ENCODE results near the gene BRD4.

BRD4 gene

GRCh38 chr19:15299568-15300409 lies 32.5 kb downstream of the BRD4 start:
- peak in 1 of 2 experiments; percentile 33 for DNase-seq (ENCODE audit: low read depth in 1 of 2, low spot score in 1 of 2)
- no peak for TF ChIP-seq JUND (IDR thresholded peaks at IDR 0.05; ENCODE audit: low read depth)
- in situ Hi-C loops (cut with HindIII; ENCODE audit: low pct_unique_long_range_greater_than_20kb, low sequenced_read_pairs): no loop called here

GRCh38 chr19:15298847-15299567 lies 33.3 kb downstream of the BRD4 start:
- TF ChIP-seq JUND (IDR thresholded peaks at IDR 0.05; ENCODE audit: low read depth): no peak
- in situ Hi-C loops (cut with HindIII; ENCODE audit: low pct_unique_long_range_greater_than_20kb, low sequenced_read_pairs): no loop called here
- no peak for DNase-seq (ENCODE audit: low read depth in 1 of 2, low spot score in 1 of 2)

- peak in 1 of 2 experiments; percentile 58 for DNase-seq (ENCODE audit: low read depth in 1 of 2, low spot score in 1 of 2)
- no peak for TF ChIP-seq JUND (IDR thresholded peaks at IDR 0.05; ENCODE audit: low read depth)
- in situ Hi-C loops (cut with HindIII; ENCODE audit: low pct_unique_long_range_greater_than_20kb, low sequenced_read_pairs): no loop called here
Measured at GRCh38 chr19:15297416-15298224, 34.7 kb downstream of the BRD4 start.

- DNase-seq (ENCODE audit: low read depth in 1 of 2, low spot score in 1 of 2): no peak
- TF ChIP-seq JUND (IDR thresholded peaks at IDR 0.05; ENCODE audit: low read depth): no peak
- in situ Hi-C loops (cut with HindIII; ENCODE audit: low pct_unique_long_range_greater_than_20kb, low sequenced_read_pairs): no loop called here
Measured at GRCh38 chr19:15296841-15297415, 35.4 kb downstream of the BRD4 start.

- in situ Hi-C loops (cut with HindIII; ENCODE audit: low pct_unique_long_range_greater_than_20kb, low sequenced_read_pairs): no loop called here
- no peak for TF ChIP-seq JUND (IDR thresholded peaks at IDR 0.05; ENCODE audit: low read depth)
- DNase-seq (ENCODE audit: low read depth in 1 of 2, low spot score in 1 of 2): no peak
Measured at GRCh38 chr19:15296353-15296752, 36.0 kb downstream of the BRD4 start.

- in situ Hi-C loops (cut with HindIII; ENCODE audit: low pct_unique_long_range_greater_than_20kb, low sequenced_read_pairs): no loop called here
- no peak for DNase-seq (ENCODE audit: low read depth in 1 of 2, low spot score in 1 of 2)
Measured at GRCh38 chr19:15294561-15294990, 37.8 kb downstream of the BRD4 start.

GRCh38 chr19:15293781-15294491 lies 38.4 kb downstream of the BRD4 start:
- DNase-seq (ENCODE audit: low read depth in 1 of 2, low spot score in 1 of 2): no peak
- in situ Hi-C loops (cut with HindIII; ENCODE audit: low pct_unique_long_range_greater_than_20kb, low sequenced_read_pairs): no loop called here

More at GRCh38 chr19:15294561-15294990, 37.8 kb downstream of the BRD4 start:
- no peak for TF ChIP-seq JUND (IDR thresholded peaks at IDR 0.05; ENCODE audit: low read depth)

GRCh38 chr19:15292847-15293582 lies 39.3 kb downstream of the BRD4 start:
- in situ Hi-C loops (cut with HindIII; ENCODE audit: low pct_unique_long_range_greater_than_20kb, low sequenced_read_pairs): no loop called here
- no peak for DNase-seq (ENCODE audit: low read depth in 1 of 2, low spot score in 1 of 2)
- TF ChIP-seq JUND (IDR thresholded peaks at IDR 0.05; ENCODE audit: low read depth): no peak

More at GRCh38 chr19:15293781-15294491, 38.4 kb downstream of the BRD4 start:
- no peak for TF ChIP-seq JUND (IDR thresholded peaks at IDR 0.05; ENCODE audit: low read depth)

GRCh38 chr19:15292140-15292539 lies 40.2 kb downstream of the BRD4 start:
- DNase-seq (ENCODE audit: low read depth in 1 of 2, low spot score in 1 of 2): no peak
- in situ Hi-C loops (cut with HindIII; ENCODE audit: low pct_unique_long_range_greater_than_20kb, low sequenced_read_pairs): no loop called here
- no peak for TF ChIP-seq JUND (IDR thresholded peaks at IDR 0.05; ENCODE audit: low read depth)

GRCh38 chr19:15291548-15292021 lies 40.8 kb downstream of the BRD4 start:
- no peak for TF ChIP-seq JUND (IDR thresholded peaks at IDR 0.05; ENCODE audit: low read depth)
- in situ Hi-C loops (cut with HindIII; ENCODE audit: low pct_unique_long_range_greater_than_20kb, low sequenced_read_pairs): no loop called here
- no peak for DNase-seq (ENCODE audit: low read depth in 1 of 2, low spot score in 1 of 2)

- TF ChIP-seq JUND (IDR thresholded peaks at IDR 0.05; ENCODE audit: low read depth): no peak
- no peak for DNase-seq (ENCODE audit: low read depth in 1 of 2, low spot score in 1 of 2)
- in situ Hi-C loops (cut with HindIII; ENCODE audit: low pct_unique_long_range_greater_than_20kb, low sequenced_read_pairs): no loop called here
Measured at GRCh38 chr19:15291089-15291488, 41.2 kb downstream of the BRD4 start.

Data from T47D (cell line).